ENCODE measurements around the gene CANT1. TPM values are rescaled to one million over a fixed set of nuclear protein-coding genes. Genes with fewer than 3 reads are reported as not detected.

CANT1 gene
- total RNA-seq, 1 experiment from 2014 or later: 86.4 TPM

DNA sequence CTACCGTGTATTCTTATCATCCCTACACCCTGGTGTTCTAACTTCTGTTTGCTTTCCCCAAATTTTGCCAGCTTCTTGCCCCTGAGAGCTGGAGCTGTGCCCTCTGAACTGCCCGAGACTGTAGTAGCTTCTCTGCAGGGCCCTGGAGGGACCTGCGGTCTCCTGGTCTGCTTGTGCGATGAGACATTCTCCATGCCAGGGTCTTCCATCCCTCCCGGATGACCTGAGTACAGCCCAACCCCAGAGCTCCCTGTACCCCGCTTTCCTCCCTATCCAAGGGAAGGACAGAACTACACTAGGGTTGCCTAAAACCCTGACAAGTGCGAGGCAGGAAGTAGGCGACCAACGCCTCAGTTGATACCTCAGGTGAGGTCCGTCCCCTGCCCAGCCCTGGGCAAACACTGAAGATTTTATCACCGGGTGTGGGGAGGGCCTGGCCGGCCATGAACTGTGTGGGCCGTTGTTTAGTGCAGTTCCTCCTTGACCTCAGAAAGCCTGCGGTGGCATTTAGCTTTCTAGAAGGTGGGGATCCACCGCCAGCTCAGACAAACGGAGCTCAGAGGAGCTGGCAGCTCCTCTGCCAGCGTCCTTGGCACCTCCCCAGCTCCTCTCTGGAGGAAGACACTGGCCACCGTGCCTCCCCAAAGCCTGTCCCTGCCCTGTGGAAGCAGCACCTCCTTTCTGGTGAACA is 13.7 kb downstream of the CANT1 start:
- TF ChIP-seq, protein P1, sequence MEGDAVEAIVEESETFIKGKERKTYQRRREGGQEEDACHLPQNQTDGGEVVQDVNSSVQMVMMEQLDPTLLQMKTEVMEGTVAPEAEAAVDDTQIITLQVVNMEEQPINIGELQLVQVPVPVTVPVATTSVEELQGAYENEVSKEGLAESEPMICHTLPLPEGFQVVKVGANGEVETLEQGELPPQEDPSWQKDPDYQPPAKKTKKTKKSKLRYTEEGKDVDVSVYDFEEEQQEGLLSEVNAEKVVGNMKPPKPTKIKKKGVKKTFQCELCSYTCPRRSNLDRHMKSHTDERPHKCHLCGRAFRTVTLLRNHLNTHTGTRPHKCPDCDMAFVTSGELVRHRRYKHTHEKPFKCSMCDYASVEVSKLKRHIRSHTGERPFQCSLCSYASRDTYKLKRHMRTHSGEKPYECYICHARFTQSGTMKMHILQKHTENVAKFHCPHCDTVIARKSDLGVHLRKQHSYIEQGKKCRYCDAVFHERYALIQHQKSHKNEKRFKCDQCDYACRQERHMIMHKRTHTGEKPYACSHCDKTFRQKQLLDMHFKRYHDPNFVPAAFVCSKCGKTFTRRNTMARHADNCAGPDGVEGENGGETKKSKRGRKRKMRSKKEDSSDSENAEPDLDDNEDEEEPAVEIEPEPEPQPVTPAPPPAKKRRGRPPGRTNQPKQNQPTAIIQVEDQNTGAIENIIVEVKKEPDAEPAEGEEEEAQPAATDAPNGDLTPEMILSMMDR (IDR thresholded peaks at IDR 0.05; ENCODE audit: insufficient read depth in 1 of 2, low read depth in 1 of 2, low read length in 1 of 2, severe bottlenecking in 1 of 2, unreplicated experiment in 1 of 2): no peak
- Mint-ChIP-seq H3K36me3 (ENCODE audit: insufficient read depth, unreplicated experiment) (peaks cover 72% of the 10 kb centered on the region), H3K27me3 (ENCODE audit: insufficient read depth, unreplicated experiment) (no peaks in the 10 kb centered on the region), H3K9me3 (ENCODE audit: unreplicated experiment) (no peaks in the 10 kb centered on the region), H3K27ac (ENCODE audit: unreplicated experiment) (peak overlapping the region; percentile 69), H3K4me1 (ENCODE audit: low read depth, unreplicated experiment) (no peaks in the 10 kb centered on the region), H3K4me3 (ENCODE audit: unreplicated experiment) (no peak overlapping the region)
- DNase-seq: peak in 1 of 2 experiments; percentile 28
- no TSS peak for BruUV-seq (replicated peaks)
- no peak overlapping the region for H3K4me3 ChIP-seq (ENCODE audit: low read depth, low read length)
- POLR2A ChIA-PET: interaction anchor here (0.6 to 1.0 kb wide), 2 partner anchors 14 to 1111 kb away, joined by 4 to 5 read pairs; no protein-coding TSS in a partner anchor
- CTCF ChIA-PET: interaction anchor here (0.6 kb wide), 1 partner anchor 48 kb away, joined by 6 read pairs; no protein-coding TSS in a partner anchor
- H3K4me1 ChIP-seq: no peaks in the 10 kb centered on the region
- intact Hi-C loops (cut with micrococcal nuclease; ENCODE audit: unreplicated experiment): no loop called here
- no peaks in the 10 kb centered on the region for H3K9me3 ChIP-seq
- 0 out of 2 replicates have a peak, but pooled peaks cover 4% of the 10 kb centered on the region for H3K36me3 ChIP-seq (ENCODE audit: control insufficient read depth, insufficient read depth, low read length)
- no peaks in the 10 kb centered on the region for H3K27me3 ChIP-seq (replicated peaks; ENCODE audit: control insufficient read depth, insufficient read depth, low read length)

DNA sequence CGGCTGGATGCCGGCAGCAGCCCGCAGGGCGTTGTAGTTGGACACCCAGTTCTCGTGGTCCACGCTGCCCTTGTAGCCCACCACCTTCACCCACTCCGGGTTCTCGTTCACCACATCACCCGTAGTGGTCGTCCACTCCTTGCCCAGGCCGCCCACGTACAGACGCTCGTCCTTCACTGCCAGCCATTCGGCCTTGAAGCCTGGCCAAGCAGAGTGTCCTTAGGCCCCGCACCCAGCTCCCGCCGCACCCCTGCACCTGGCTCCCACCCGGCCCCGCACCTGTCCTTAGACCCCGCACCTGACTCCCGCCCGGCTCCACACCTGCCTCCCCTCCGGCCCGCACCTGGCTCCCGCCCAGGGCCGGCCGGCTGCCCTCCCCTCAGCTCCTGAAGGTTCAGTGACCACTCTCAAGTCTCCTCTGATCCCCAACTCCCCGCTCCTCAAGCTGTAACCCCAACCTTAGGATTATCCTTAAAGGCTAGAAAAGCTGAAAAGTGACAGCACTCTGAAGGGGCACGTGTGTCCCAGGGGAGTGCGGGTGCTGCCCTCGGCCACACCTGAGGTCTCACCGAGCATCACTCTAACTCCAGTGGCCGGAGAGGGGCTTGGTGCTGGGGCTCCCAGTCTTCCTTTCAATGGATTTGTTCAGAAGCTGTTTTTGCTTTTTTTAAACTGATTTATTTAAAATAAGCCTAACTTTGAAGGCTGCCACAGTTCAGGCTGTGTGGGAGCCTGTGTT is 14.4 kb downstream of the CANT1 start:
- DNase-seq: no peak
- H3K27me3 ChIP-seq (replicated peaks; ENCODE audit: control insufficient read depth, insufficient read depth, low read length): no peaks in the 10 kb centered on the region
- intact Hi-C loops (cut with micrococcal nuclease; ENCODE audit: unreplicated experiment): no loop called here
- POLR2A ChIA-PET: interaction anchor here (0.6 kb wide), 1 partner anchor 1111 kb away, joined by 5 read pairs; no protein-coding TSS in a partner anchor
- H3K4me3 Mint-ChIP-seq (ENCODE audit: unreplicated experiment): no peak overlapping the region
- BruUV-seq (replicated peaks): no TSS peak
- TF ChIP-seq, protein P1 (IDR thresholded peaks at IDR 0.05; ENCODE audit: insufficient read depth in 1 of 2, low read depth in 1 of 2, low read length in 1 of 2, severe bottlenecking in 1 of 2, unreplicated experiment in 1 of 2): no peak
- H3K36me3 Mint-ChIP-seq (ENCODE audit: insufficient read depth, unreplicated experiment): peaks cover 71% of the 10 kb centered on the region
- no peaks in the 10 kb centered on the region for H3K27me3 Mint-ChIP-seq (ENCODE audit: insufficient read depth, unreplicated experiment)
- CTCF ChIA-PET: interaction anchor here (0.6 kb wide), 1 partner anchor 13 kb away, joined by 3 read pairs; no protein-coding TSS in a partner anchor
- no peaks in the 10 kb centered on the region for H3K4me1 Mint-ChIP-seq (ENCODE audit: low read depth, unreplicated experiment)
- 0 out of 2 replicates have a peak, but pooled peaks cover 4% of the 10 kb centered on the region for H3K36me3 ChIP-seq (ENCODE audit: control insufficient read depth, insufficient read depth, low read length)
- H3K4me3 ChIP-seq (ENCODE audit: low read depth, low read length): no peak overlapping the region
- H3K27ac Mint-ChIP-seq (ENCODE audit: unreplicated experiment): peak overlapping the region; percentile 69
- H3K4me1 ChIP-seq: no peaks in the 10 kb centered on the region
- H3K9me3 Mint-ChIP-seq (ENCODE audit: unreplicated experiment): no peaks in the 10 kb centered on the region
- H3K9me3 ChIP-seq: no peaks in the 10 kb centered on the region

DNA sequence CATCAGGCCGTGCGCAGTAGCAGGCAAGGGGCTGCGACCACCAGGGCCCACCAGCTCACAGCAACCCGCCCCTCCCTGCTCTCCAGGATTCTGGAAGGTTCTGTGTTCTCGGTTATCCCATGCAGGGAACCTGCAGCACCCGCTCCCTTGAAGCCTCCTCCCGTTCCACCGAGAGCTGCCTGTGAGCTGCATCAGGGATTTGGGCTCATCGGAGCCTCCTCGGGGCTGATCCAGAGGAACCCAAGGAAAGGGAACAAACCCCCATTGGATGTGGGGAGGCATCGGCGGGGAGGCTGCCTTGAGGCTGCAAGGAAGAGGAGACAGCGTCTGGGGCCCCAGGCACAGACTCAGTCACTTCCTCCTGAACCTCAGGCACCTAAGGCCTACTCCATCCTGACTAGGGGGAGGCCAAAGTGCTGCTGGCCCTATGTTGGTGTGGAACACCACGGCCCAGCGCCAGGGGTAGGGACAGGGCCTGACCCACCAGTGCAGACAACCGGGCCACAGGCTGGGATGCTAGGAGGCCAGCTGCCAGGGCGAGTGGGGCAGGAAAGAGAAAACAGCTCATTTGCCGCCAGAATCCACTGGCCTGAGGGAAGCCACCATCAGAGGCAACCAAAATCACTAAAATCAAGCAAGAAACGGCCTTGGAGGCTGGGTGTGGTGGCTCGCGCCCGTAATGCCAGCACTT is 15.4 kb downstream of the CANT1 start:
- peaks cover 70% of the 10 kb centered on the region for H3K36me3 Mint-ChIP-seq (ENCODE audit: insufficient read depth, unreplicated experiment)
- CTCF ChIA-PET: interaction anchor here (1.2 kb wide), 1 partner anchor 52 kb away, joined by 5 read pairs; no protein-coding TSS in a partner anchor
- POLR2A ChIA-PET: no interaction called here
- no peaks in the 10 kb centered on the region for H3K27me3 Mint-ChIP-seq (ENCODE audit: insufficient read depth, unreplicated experiment)
- no peaks in the 10 kb centered on the region for H3K27me3 ChIP-seq (replicated peaks; ENCODE audit: control insufficient read depth, insufficient read depth, low read length)
- H3K9me3 ChIP-seq: no peaks in the 10 kb centered on the region
- no peak overlapping the region for H3K4me3 ChIP-seq (ENCODE audit: low read depth, low read length)
- no peaks in the 10 kb centered on the region for H3K9me3 Mint-ChIP-seq (ENCODE audit: unreplicated experiment)
- H3K27ac Mint-ChIP-seq (ENCODE audit: unreplicated experiment): no peak overlapping the region
- TF ChIP-seq, protein P1 (IDR thresholded peaks at IDR 0.05; ENCODE audit: insufficient read depth in 1 of 2, low read depth in 1 of 2, low read length in 1 of 2, severe bottlenecking in 1 of 2, unreplicated experiment in 1 of 2): no peak
- H3K4me1 ChIP-seq: no peaks in the 10 kb centered on the region
- H3K4me3 Mint-ChIP-seq (ENCODE audit: unreplicated experiment): no peak overlapping the region
- 0 out of 2 replicates have a peak, but pooled peaks cover 4% of the 10 kb centered on the region for H3K36me3 ChIP-seq (ENCODE audit: control insufficient read depth, insufficient read depth, low read length)
- BruUV-seq (replicated peaks): no TSS peak
- H3K4me1 Mint-ChIP-seq (ENCODE audit: low read depth, unreplicated experiment): no peaks in the 10 kb centered on the region
- DNase-seq: peak in 1 of 2 experiments; percentile 24
- intact Hi-C loops (cut with micrococcal nuclease; ENCODE audit: unreplicated experiment): no loop called here
